Measurements from ENCODE around the gene KRTAP12-1. TPM values are rescaled to one million over a fixed set of nuclear protein-coding genes. Genes with fewer than 3 reads are reported as not detected.

The KRTAP12-1 gene
- total and polyA plus RNA-seq, 2 donors (not counting 3 experiments of a cell fraction or from before 2014, with no cell fraction given): not detected

- no peak for FAIRE-seq
Measured at GRCh38 chr21:44650973-44651675, 30.8 kb downstream of the KRTAP12-1 start.

More at GRCh38 chr21:44650973-44651675, 30.8 kb downstream of the KRTAP12-1 start:
- ChIA-PET POLR2A (no interaction called here), CTCF (no interaction called here)
- no peaks in the 10 kb centered on the region for H3K79me2 ChIP-seq (ENCODE audit: control insufficient read depth, insufficient read depth, low read length)
- no peaks in the 10 kb centered on the region for H3K9me1 ChIP-seq (replicated peaks; ENCODE audit: control insufficient read depth, extremely low read depth, insufficient read depth, low read length)
- no peaks in the 10 kb centered on the region for H3K4me1 ChIP-seq (ENCODE audit: control insufficient read depth, extremely low read depth, insufficient read depth, low read length)
- no peak overlapping the region for H3K9ac ChIP-seq (replicated peaks; ENCODE audit: extremely low read depth, insufficient read depth, low read length)
- DNase-seq (ENCODE audit: low read depth, low spot score): no peak
- H3K9me3 ChIP-seq (replicated peaks; ENCODE audit: control insufficient read depth, insufficient read depth, low read length): no peaks in the 10 kb centered on the region
- no peak overlapping the region for H3K4me2 ChIP-seq (ENCODE audit: insufficient read depth, low read length)
- no peaks in the 10 kb centered on the region for H3K36me3 ChIP-seq (ENCODE audit: control insufficient read depth in 2 of 2, extremely low read depth in 1 of 2, insufficient read depth in 2 of 2, low read length in 2 of 2)
- no peak for TF ChIP-seq EZH2 (IDR thresholded peaks at IDR 0.05; ENCODE audit: borderline replicate concordance, low read depth, low read length, severe bottlenecking)
- no peak for TF ChIP-seq MAX (IDR thresholded peaks at IDR 0.05; ENCODE audit: insufficient read depth, insufficient read length)
- no peak for TF ChIP-seq POLR2A (IDR thresholded peaks at IDR 0.05; ENCODE audit: low read depth, low read length)
- TF ChIP-seq POLR2AphosphoS5 (IDR thresholded peaks at IDR 0.05; ENCODE audit: insufficient read depth, low read depth, low read length): no peak
- TF ChIP-seq FOS (IDR thresholded peaks at IDR 0.05; ENCODE audit: borderline replicate concordance, insufficient read depth, low read length): no peak
- no peak for TF ChIP-seq JUN (IDR thresholded peaks at IDR 0.05; ENCODE audit: borderline replicate concordance, insufficient read depth, insufficient read length, low read depth)
- TF ChIP-seq MYC (IDR thresholded peaks at IDR 0.05; ENCODE audit: low read depth, low read length): no peak
- TF ChIP-seq CTCF (IDR thresholded peaks at IDR 0.05; ENCODE audit: extremely low read depth in 1 of 2, insufficient read depth in 1 of 2, low read depth in 1 of 2, low read length in 2 of 2): no peak
- no peak for TF ChIP-seq GATA2 (IDR thresholded peaks at IDR 0.05; ENCODE audit: insufficient read depth, insufficient read length, low read depth, low read length)
- H3K27me3 ChIP-seq (ENCODE audit: control insufficient read depth in 2 of 2, insufficient read depth in 2 of 2, low read length in 2 of 2): no peaks in the 10 kb centered on the region
- no TSS peak for BruUV-seq (replicated peaks)
- H3K27ac ChIP-seq (ENCODE audit: insufficient read depth, low read depth, low read length): no peak overlapping the region
- H3K4me3 ChIP-seq (replicated peaks in 1 of 3; ENCODE audit: insufficient read depth in 1 of 3, low read depth in 1 of 3, low read length in 3 of 3): no peak overlapping the region
- intact Hi-C loops (cut with micrococcal nuclease) (no loop called here), dilution Hi-C loops (cut with MboI; ENCODE audit: extremely low pct_ligation_motif_present, low sequenced_read_pairs) (no loop called here)
- H4K20me1 ChIP-seq (replicated peaks; ENCODE audit: control insufficient read depth, extremely low read depth, insufficient read depth, low read length): no peaks in the 10 kb centered on the region
- no peak overlapping the region for H2AFZ ChIP-seq (ENCODE audit: low read depth, low read length)
